ENCODE data around the gene SULT2B1. TPM values are rescaled to one million over a fixed set of nuclear protein-coding genes. Genes with fewer than 3 reads are reported as not detected.
A peak's percentile ranks its signal among the peaks of the same experiment; 100 is the strongest.

The SULT2B1 gene
- polyA plus RNA-seq, 2 of the 4 experiments (the other 2 are of a cell fraction), result 22.2 to 34.3 TPM

DNA sequence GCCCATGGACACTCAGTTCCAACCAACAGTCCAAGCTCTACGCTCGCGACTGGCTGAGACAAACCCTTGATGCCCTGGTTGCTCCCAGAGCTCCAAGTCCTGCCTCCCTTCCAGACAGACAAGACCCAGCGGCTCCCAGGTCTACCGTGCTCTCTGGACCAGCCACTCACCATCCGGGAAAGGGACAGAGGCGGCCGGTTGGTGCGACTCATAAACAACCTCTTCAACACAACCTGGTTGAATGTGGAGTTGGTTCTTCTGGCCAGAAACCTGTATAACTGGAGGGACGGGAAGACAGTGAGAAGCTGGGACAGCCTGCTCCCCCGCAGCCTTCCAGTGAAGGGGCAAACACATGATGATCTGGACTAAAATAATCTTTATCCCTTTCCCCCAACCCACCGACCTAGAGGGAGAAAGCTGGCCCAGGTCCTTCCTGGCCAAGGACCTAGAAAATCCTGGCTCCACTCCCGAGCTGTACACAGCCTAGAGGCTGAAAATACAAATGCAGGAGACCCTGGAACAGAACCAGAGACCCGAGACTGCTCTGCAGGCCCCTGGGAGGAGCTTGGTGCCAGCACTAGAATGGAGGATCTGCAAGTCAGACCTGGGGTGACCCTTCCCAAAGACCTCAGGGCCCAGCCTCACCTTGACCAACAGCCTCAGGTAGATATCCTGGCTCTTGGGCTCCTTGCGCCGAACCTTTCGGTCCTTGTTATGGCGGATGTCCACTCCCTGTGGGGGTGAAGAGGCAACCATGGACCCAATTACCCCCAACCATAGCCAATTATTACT is 65.4 kb downstream of the SULT2B1 start:
- CTCF ChIA-PET, result interaction anchor here (1.0 to 18.9 kb wide), 10 partner anchors 9 to 351 kb away, joined by 3 to 396 read pairs (median 6); partner anchors contain the start of genes DBP and SPACA4
- WGBS (ENCODE audit: missing lambda C conversion rate), result 56% methylated on average over 18 of the region's 18 CpGs
- TF ChIP-seq RNF2 (IDR thresholded peaks at IDR 0.05; ENCODE audit: borderline replicate concordance, low read depth) (no peak), HOXA7 (CRISPR knock-in tag; IDR thresholded peaks at IDR 0.05) (no peak), JUNB (IDR thresholded peaks at IDR 0.05) (no peak), EHMT2 (IDR thresholded peaks at IDR 0.05; ENCODE audit: low read depth) (no peak), HOXB13 (CRISPR knock-in tag; IDR thresholded peaks at IDR 0.05; ENCODE audit: low read depth) (no peak), CEBPB (IDR thresholded peaks at IDR 0.05) (no peak), BHLHE40 (IDR thresholded peaks at IDR 0.05; ENCODE audit: low read depth, low read length) (0 out of 2 replicates have a peak, but pooled peaks have one; percentile 4), ZNF302 (CRISPR knock-in tag; IDR thresholded peaks at IDR 0.05) (no peak), TP53 (CRISPR knock-in tag; IDR thresholded peaks at IDR 0.05) (0 out of 2 replicates have a peak, but pooled peaks have one; percentile 27), POLR2AphosphoS2 (conservative IDR thresholded peaks at IDR 0.05; ENCODE audit: low read length) (no peak), ZFP36 (IDR thresholded peaks at IDR 0.05; ENCODE audit: borderline replicate concordance, partially characterized antibody) (no peak), RAD21 (conservative IDR thresholded peaks at IDR 0.05 in 1 of 2, IDR thresholded peaks at IDR 0.05 in 1 of 2) (no peak), FOXS1 (CRISPR knock-in tag; IDR thresholded peaks at IDR 0.05) (no peak), KDM5A (IDR thresholded peaks at IDR 0.05) (no peak)
- TF ChIP-seq, protein P1, sequence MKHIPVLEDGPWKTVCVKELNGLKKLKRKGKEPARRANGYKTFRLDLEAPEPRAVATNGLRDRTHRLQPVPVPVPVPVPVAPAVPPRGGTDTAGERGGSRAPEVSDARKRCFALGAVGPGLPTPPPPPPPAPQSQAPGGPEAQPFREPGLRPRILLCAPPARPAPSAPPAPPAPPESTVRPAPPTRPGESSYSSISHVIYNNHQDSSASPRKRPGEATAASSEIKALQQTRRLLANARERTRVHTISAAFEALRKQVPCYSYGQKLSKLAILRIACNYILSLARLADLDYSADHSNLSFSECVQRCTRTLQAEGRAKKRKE (CRISPR knock-in tag; IDR thresholded peaks at IDR 0.05; ENCODE audit: low read depth), result no peak
- TF ChIP-seq, protein P2, sequence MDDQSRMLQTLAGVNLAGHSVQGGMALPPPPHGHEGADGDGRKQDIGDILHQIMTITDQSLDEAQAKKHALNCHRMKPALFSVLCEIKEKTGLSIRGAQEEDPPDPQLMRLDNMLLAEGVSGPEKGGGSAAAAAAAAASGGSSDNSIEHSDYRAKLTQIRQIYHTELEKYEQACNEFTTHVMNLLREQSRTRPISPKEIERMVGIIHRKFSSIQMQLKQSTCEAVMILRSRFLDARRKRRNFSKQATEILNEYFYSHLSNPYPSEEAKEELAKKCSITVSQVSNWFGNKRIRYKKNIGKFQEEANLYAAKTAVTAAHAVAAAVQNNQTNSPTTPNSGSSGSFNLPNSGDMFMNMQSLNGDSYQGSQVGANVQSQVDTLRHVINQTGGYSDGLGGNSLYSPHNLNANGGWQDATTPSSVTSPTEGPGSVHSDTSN (IDR thresholded peaks at IDR 0.05), result no peak
- DNase-seq (ENCODE audit: low read depth in 1 of 2, low spot score in 1 of 2) (no peak), ATAC-seq (no peak), FAIRE-seq (no peak)
- Histone ChIP-seq H3K4me1 (peaks cover 44% of the 10 kb centered on the region), H3K4me3 (peak overlapping the region; percentile 68), H3K9me3 (no peaks in the 10 kb centered on the region), H3K27ac (peak overlapping the region; percentile 89 to 90), H3K4me2 (peak overlapping the region; percentile 92)
- POLR2A ChIA-PET, result interaction anchor here (0.9 to 3.6 kb wide), 4 partner anchors 8 to 296 kb away, joined by 3 to 70 read pairs (median 7); no protein-coding TSS in a partner anchor

DNA sequence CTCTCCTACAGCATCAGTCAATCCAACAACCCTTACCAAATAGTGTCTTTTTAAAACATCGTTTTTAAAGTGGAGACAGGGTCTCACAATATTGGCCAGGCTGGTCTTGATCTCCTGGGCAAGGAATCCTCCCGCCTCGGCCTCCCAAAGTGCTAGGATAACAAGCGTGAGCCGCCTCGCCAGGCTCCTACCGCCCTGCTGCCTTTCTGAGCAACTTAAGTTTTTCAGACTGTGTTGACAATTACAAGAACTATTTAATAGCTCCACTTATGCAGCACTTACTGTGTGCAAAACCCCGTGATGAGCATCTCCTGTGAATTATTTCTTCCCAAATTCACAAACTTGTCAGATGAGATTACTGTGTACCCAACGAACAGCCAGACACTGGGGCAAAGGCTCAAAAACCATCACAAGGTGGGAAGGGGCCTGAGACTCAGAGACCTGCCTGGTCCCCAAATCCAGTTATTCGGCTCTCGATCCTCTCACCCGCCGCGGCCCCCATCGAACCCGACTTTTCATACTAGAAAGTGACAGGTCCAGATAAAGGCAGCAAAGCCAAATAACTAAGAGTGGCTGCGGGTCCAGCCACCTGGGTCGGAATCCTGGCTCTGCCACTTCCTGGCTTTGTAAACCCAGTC is 66.4 kb downstream of the SULT2B1 start:
- no peak for FAIRE-seq
- H3K4me1 ChIP-seq, result peaks cover 46% of the 10 kb centered on the region
- CTCF ChIA-PET, result interaction anchor here (0.6 to 18.9 kb wide), 9 partner anchors 9 to 508 kb away, joined by 3 to 396 read pairs (median 8); partner anchors contain the start of genes CA11 and SPACA4
- DNase-seq (ENCODE audit: low read depth in 1 of 2, low spot score in 1 of 2), result no peak
- WGBS (ENCODE audit: missing lambda C conversion rate), result 1% methylated on average over 18 of the region's 18 CpGs
- ATAC-seq, result no peak
- H3K4me2 ChIP-seq, result peak overlapping the region; percentile 92
- peak overlapping the region; percentile 89 to 90 for H3K27ac ChIP-seq
- H3K9me3 ChIP-seq, result no peaks in the 10 kb centered on the region
- no peak for TF ChIP-seq FOSL2 (IDR thresholded peaks at IDR 0.05)
- TF ChIP-seq FOSL2 (CRISPR knock-in tag; IDR thresholded peaks at IDR 0.05), result no peak
- no peak for TF ChIP-seq EHMT2 (IDR thresholded peaks at IDR 0.05; ENCODE audit: low read depth)
- no peak for TF ChIP-seq RNF2 (IDR thresholded peaks at IDR 0.05; ENCODE audit: borderline replicate concordance, low read depth)
- TF ChIP-seq, protein P3, sequence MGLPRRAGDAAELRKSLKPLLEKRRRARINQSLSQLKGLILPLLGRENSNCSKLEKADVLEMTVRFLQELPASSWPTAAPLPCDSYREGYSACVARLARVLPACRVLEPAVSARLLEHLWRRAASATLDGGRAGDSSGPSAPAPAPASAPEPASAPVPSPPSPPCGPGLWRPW (IDR thresholded peaks at IDR 0.05), result no peak
- TF ChIP-seq KDM1A (IDR thresholded peaks at IDR 0.05; ENCODE audit: low read depth), result no peak
- TF ChIP-seq RARB (CRISPR knock-in tag; IDR thresholded peaks at IDR 0.05), result peak; percentile 16; the same call in 1 of the 2 replicates
- POLR2A ChIA-PET, result interaction anchor here (0.6 to 3.6 kb wide), 18 partner anchors 9 to 1230 kb away, joined by 3 to 70 read pairs (median 6); partner anchors contain the start of genes CA11, KDELR1, SYNGR4 and TMEM143
- peak overlapping the region; percentile 68 for H3K4me3 ChIP-seq

Measured in A549 (cell line).